Lower leg skin (tissue), 4 donors: ENCODE results near the gene SPTLC1. TPM values are rescaled to one million over a fixed set of nuclear protein-coding genes. Genes with fewer than 3 reads are reported as not detected.
"Not testable (repeated sequence)": the region's sequence is repeated elsewhere in the genome, so short reads cannot be mapped to it uniquely, and the experiment has no call there.

Experiments used
- DNase-seq, 2 donors: peaks; one replicate each; pipeline ENCODE4 v3.0.0-alpha.2; 2019; ENCODE audit warnings: low spot score in 2 of 2
- H3K4me3 ChIP-seq: fragments of 200-600 bp; sonication (generic); 2 replicates; pipeline ENCODE4 v1.5.1; 2017; ENCODE audit warnings: mild to moderate bottlenecking, low read depth; ENCODE audit not compliant: poor library complexity, severe bottlenecking
- CTCF ChIP-seq, 3 donors: fragments of 450-650 bp; IDR thresholded peaks; one replicate each; pipeline ENCODE4 v1.5.1; 2016; ENCODE audit warnings: antibody characterized with exemption in 3 of 3, mild to moderate bottlenecking in 3 of 3, moderate library complexity in 2 of 3
- POLR2A ChIP-seq, 2 donors: fragments of 450-650 bp; IDR thresholded peaks; one replicate each; pipeline ENCODE4 v1.6.1; 2016 to 2017; ENCODE audit warnings: antibody characterized with exemption in 2 of 2, mild to moderate bottlenecking in 1 of 2, moderate library complexity in 1 of 2
- WGBS, 2 donors: methylation state at CpG; one replicate each; pipeline ENCODE4 v1.1.5; 2018; 5-methylcytosine and 5-hydroxymethylcytosine counted together
- intact Hi-C: fragments of 100-400 bp; cut with DNase I; formaldehyde crosslinking; loops from one replicate; pipeline ENCODE4 v1.15.0; 2023; ENCODE audit warnings: low total_unique reads
- total RNA-seq, 4 donors: library from RNA; depleted of rRNA; stranded (reverse); fragments of >200 nt; gene quantifications; one replicate each; pipeline ENCODE4 v1.1.0, GENCODE V29; 2016

The SPTLC1 gene
- total RNA-seq, 4 donors from 2014 or later, result 80.5 to 99.6 (median 95.6) TPM

GRCh38 chr9:92159058-92159457, 43.8 kb upstream of the SPTLC1 start:
- intact Hi-C loops, result no loop called here
- TF ChIP-seq CTCF (IDR thresholded peaks at IDR 0.05) (no peak), POLR2A (IDR thresholded peaks at IDR 0.05) (no peak)
- no peak for DNase-seq
- H3K4me3 ChIP-seq, result no peak overlapping the region
- WGBS, 2 donors, result 79 to 82% methylated on average over 5 of the region's 5 CpGs

- intact Hi-C loops, result no loop called here
- TF ChIP-seq POLR2A (IDR thresholded peaks at IDR 0.05), result no peak
- no peak for TF ChIP-seq CTCF (IDR thresholded peaks at IDR 0.05)
- DNase-seq, result peak in 1 of 2 donors; percentile 42
- 79 to 91% methylated on average over 8 to 9 of the region's 10 CpGs for WGBS, 2 donors
- H3K4me3 ChIP-seq, result no peak overlapping the region
Measured at GRCh38 chr9:92158097-92158601, 42.9 kb upstream of the SPTLC1 start.

- WGBS, 2 donors, result 82 to 87% methylated on average over 12 of the region's 12 CpGs
- intact Hi-C loops, H3K4me3 ChIP-seq: not testable (repeated sequence)
- peak in 1 of 2 donors; percentile 72 for DNase-seq
Measured at GRCh38 chr9:92155736-92156135, 40.5 kb upstream of the SPTLC1 start.

- no peak for TF ChIP-seq POLR2A (IDR thresholded peaks at IDR 0.05)
- TF ChIP-seq CTCF (IDR thresholded peaks at IDR 0.05), result no peak
- DNase-seq, result peak in 1 of 2 donors; percentile 52
- 89 to 93% methylated on average over 12 of the region's 12 CpGs for WGBS, 2 donors
- intact Hi-C loops, result no loop called here
- H3K4me3 ChIP-seq, result no peak overlapping the region
Measured at GRCh38 chr9:92155221-92155620, 40.0 kb upstream of the SPTLC1 start.

GRCh38 chr9:92153466-92154415, 38.5 kb upstream of the SPTLC1 start:
- WGBS, 2 donors, result 82 to 85% methylated on average over 10 of the region's 10 CpGs
- intact Hi-C loops, DNase-seq, H3K4me3 ChIP-seq: not testable (repeated sequence)

- 64 to 65% methylated on average over 15 of the region's 15 CpGs for WGBS, 2 donors
- no peak for DNase-seq
- no peak overlapping the region for H3K4me3 ChIP-seq
- TF ChIP-seq POLR2A (IDR thresholded peaks at IDR 0.05) (no peak), CTCF (IDR thresholded peaks at IDR 0.05) (no peak)
- intact Hi-C loops, result no loop called here
Measured at GRCh38 chr9:92151691-92152393, 36.6 kb upstream of the SPTLC1 start.

GRCh38 chr9:92150501-92151470, 35.6 kb upstream of the SPTLC1 start:
- H3K4me3 ChIP-seq, DNase-seq, intact Hi-C loops: not testable (repeated sequence)
- 66 to 67% methylated on average over 7 of the region's 7 CpGs for WGBS, 2 donors
